Panc1 (cell line): ENCODE results near the gene ST3GAL5. TPM values are rescaled to one million over a fixed set of nuclear protein-coding genes. Genes with fewer than 3 reads are reported as not detected.

Source experiments
- ATAC-seq: fragments of 200-7000 bp; cut with Tn5 transposase; 2 replicates; pipeline ENCODE4 v1.9.1; 2020; ENCODE audit warnings: mild to moderate bottlenecking, moderate library complexity
- BruUV-seq: library from RNA; stranded (reverse); fragments of 400-500 nt; replicated peaks from 2 replicates; lab custom pipeline; 2021; lab: Mats Ljungman, UMichigan
- CTCF ChIA-PET: fragments of 300-600 bp; sonication (Branson Sonifier 250); formaldehyde crosslinking; loops from one replicate; lab custom pipeline; 2022; ENCODE audit warnings: antibody characterized with exemption; lab: Charles Lee
- POLR2A ChIA-PET: fragments of 300-600 bp; sonication (Branson Sonifier 250); formaldehyde crosslinking; loops from one replicate; lab custom pipeline; 2022; ENCODE audit warnings: antibody characterized with exemption; lab: Charles Lee
- DNase-seq: peaks from one replicate; pipeline ENCODE4 v3.0.0-alpha.2; 2010; ENCODE audit warnings: low read depth, low spot score
- H3K27ac ChIP-seq: 2 replicates; pipeline ENCODE4 v1.5.1; 2011; ENCODE audit warnings: mild to moderate bottlenecking, low read length, inconsistent platforms
- H3K27me3 ChIP-seq: fragments of 200-500 bp; sonication (Bioruptor generic); 2 replicates; pipeline ENCODE4 v1.6.0; 2014; ENCODE audit warnings: low read length, inconsistent platforms; ENCODE audit not compliant: control insufficient read depth, insufficient read depth
- H3K36me3 ChIP-seq: fragments of 200-500 bp; sonication (Bioruptor generic); 2 replicates; pipeline ENCODE4 v1.5.1; 2014; ENCODE audit warnings: inconsistent platforms, mild to moderate bottlenecking, low read length, moderate library complexity; ENCODE audit not compliant: control insufficient read depth, insufficient read depth
- H3K4me1 ChIP-seq: 2 replicates; pipeline ENCODE4 v1.5.1; 2011; ENCODE audit warnings: inconsistent platforms, mild to moderate bottlenecking, low read length, moderate library complexity; ENCODE audit not compliant: control insufficient read depth, insufficient read depth
- H3K4me3 ChIP-seq, 2 experiments: 2 replicates each; pipeline ENCODE4 v1.5.1; 2011 to 2012; ENCODE audit warnings: low read depth in 2 of 2, low read length in 2 of 2, mild to moderate bottlenecking in 2 of 2, inconsistent platforms in 1 of 2, moderate library complexity in 1 of 2
- H3K9me3 ChIP-seq: fragments of 200-500 bp; sonication (Bioruptor generic); 2 replicates; pipeline ENCODE4 v1.5.1; 2014; ENCODE audit warnings: low read depth, mild to moderate bottlenecking, inconsistent platforms, low read length, moderate library complexity; ENCODE audit not compliant: control insufficient read depth, insufficient read depth
- CTCF ChIP-seq: fragments of 450-650 bp; IDR thresholded peaks from 2 replicates; pipeline ENCODE4 v1.5.1; 2017; ENCODE audit warnings: mild to moderate bottlenecking
- POLR2AphosphoS5 ChIP-seq: IDR thresholded peaks from 2 replicates; pipeline ENCODE4 v1.6.1; 2012; ENCODE audit warnings: mild to moderate bottlenecking, low read depth, low read length, moderate library complexity
- REST ChIP-seq, 2 experiments: IDR thresholded peaks; 2 replicates each; pipeline ENCODE4 v1.6.1; 2011 to 2012; ENCODE audit warnings: low read depth in 2 of 2, control low read depth in 1 of 2, low read length in 1 of 2, mild to moderate bottlenecking in 1 of 2, moderate library complexity in 1 of 2; ENCODE audit not compliant: insufficient read depth in 1 of 2
- SIN3A ChIP-seq: IDR thresholded peaks from 2 replicates; pipeline ENCODE4 v1.6.1; 2012; ENCODE audit warnings: low read depth, mild to moderate bottlenecking, low read length, moderate library complexity, borderline replicate concordance; ENCODE audit not compliant: insufficient read depth
- TCF7L2 ChIP-seq: IDR thresholded peaks from 2 replicates; pipeline ENCODE4 v1.6.1; 2011; ENCODE audit warnings: mild to moderate bottlenecking, low read depth, low read length, inconsistent platforms
- in situ Hi-C: cut with HindIII; loops from 2 replicates; pipeline ENCODE4 v1.10.0; 2016; ENCODE audit warnings: low sequenced_read_pairs, low pct_unique_long_range_greater_than_20kb
- intact Hi-C: fragments of 100-400 bp; cut with micrococcal nuclease; formaldehyde crosslinking; loops from one replicate; pipeline ENCODE4 v1.10.0; 2022; ENCODE audit not compliant: unreplicated experiment
- total RNA-seq: library from RNA; stranded (reverse); gene quantifications from one replicate; pipeline ENCODE4 v1.2.1, GENCODE V29; 2021; ENCODE audit not compliant: unreplicated experiment

Gene ST3GAL5
- total RNA-seq, 1 experiment from 2014 or later, result 5.0 TPM

- no TSS peak for BruUV-seq
- Histone ChIP-seq H3K27me3 (no peaks in the 10 kb centered on the region), H3K9me3 (no peaks in the 10 kb centered on the region), H3K27ac (no peak overlapping the region), H3K36me3 (no peaks in the 10 kb centered on the region), H3K4me3 (no peak overlapping the region), H3K4me1 (no peaks in the 10 kb centered on the region)
- TF ChIP-seq POLR2AphosphoS5 (no peak), CTCF (no peak), TCF7L2 (no peak), REST (IDR thresholded peaks at IDR 0.05; ENCODE audit: insufficient read depth in 1 of 2, low read depth in 2 of 2, low read length in 1 of 2) (no peak), SIN3A (no peak)
- ChIA-PET POLR2A (no interaction called here), CTCF (no interaction called here)
- intact Hi-C loops, result no loop called here
- ATAC-seq (no peak), DNase-seq (no peak)
- in situ Hi-C loops, result no loop called here
Measured at GRCh38 chr2:85905187-85905666, 16.4 kb upstream of the ST3GAL5 start.

GRCh38 chr2:85903849-85904248, 15.1 kb upstream of the ST3GAL5 start:
- POLR2A ChIA-PET, result interaction anchor here (0.5 kb wide), 1 partner anchor 36 kb away, joined by 4 read pairs; no protein-coding TSS in a partner anchor

More at GRCh38 chr2:85903849-85904248, 15.1 kb upstream of the ST3GAL5 start:
- no peaks in the 10 kb centered on the region for H3K4me1 ChIP-seq
- no peak for TF ChIP-seq TCF7L2
- no peak for TF ChIP-seq REST (IDR thresholded peaks at IDR 0.05; ENCODE audit: insufficient read depth in 1 of 2, low read depth in 2 of 2, low read length in 1 of 2)
- TF ChIP-seq SIN3A, result no peak
- TF ChIP-seq CTCF, result no peak
- TF ChIP-seq POLR2AphosphoS5, result no peak
- in situ Hi-C loops (no loop called here), intact Hi-C loops (no loop called here)
- DNase-seq (no peak), ATAC-seq (no peak)
- BruUV-seq, result no TSS peak
- CTCF ChIA-PET, result interaction anchor here (0.6 kb wide), 1 partner anchor 18 kb away, joined by 9 read pairs; no protein-coding TSS in a partner anchor
- H3K9me3 ChIP-seq, result no peaks in the 10 kb centered on the region
- no peaks in the 10 kb centered on the region for H3K36me3 ChIP-seq
- H3K27ac ChIP-seq, result no peak overlapping the region
- H3K27me3 ChIP-seq, result no peaks in the 10 kb centered on the region
- no peak overlapping the region for H3K4me3 ChIP-seq
